DMS53 (cell line): ENCODE results near the gene PDE2A.

Experiments
- DNase-seq: peaks from one replicate; lab custom pipeline; 2025; lab: John Stamatoyannopoulos, UW

PDE2A gene

DNA sequence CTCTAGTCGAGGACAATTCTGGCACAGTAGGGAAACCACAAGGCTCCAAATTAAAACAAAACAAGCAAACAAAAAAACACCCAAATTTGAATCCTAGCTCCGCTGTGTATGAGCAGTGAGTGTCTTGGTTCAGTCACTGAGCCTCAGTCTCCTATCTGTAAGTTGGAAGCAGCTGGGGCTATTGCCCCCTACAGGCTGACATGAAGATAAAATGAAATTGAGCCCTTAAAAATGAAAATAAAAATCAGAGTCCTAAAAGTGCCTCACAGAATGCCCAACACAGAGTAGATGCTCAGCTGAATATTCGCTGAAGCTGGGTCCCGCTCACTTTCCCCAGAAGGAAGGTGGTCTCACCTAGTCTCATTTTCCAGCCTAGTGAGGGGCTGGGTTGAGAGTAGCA is 65.2 kb downstream of the PDE2A start:
- peak; percentile 68 for DNase-seq

DNA sequence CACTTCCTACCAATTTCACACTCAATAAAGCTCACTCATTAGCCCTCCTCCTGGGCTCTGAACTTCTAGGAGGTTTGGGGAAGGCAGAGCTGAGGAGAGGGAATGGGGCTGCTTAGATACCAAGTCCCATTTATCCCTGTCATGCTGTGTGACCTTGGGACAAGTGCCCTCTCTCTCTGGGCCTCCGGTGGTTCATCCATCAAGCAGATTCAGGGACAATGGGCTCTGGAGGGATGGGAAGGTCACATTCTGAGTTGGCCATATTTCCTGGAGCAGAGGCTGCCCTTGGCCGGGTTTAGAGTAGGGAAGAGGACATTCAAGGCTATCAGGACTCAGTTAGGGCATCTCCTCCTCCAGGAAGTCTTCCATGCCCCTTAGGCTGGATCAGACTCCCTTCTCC is 66.7 kb downstream of the PDE2A start:
- no peak for DNase-seq

DNA sequence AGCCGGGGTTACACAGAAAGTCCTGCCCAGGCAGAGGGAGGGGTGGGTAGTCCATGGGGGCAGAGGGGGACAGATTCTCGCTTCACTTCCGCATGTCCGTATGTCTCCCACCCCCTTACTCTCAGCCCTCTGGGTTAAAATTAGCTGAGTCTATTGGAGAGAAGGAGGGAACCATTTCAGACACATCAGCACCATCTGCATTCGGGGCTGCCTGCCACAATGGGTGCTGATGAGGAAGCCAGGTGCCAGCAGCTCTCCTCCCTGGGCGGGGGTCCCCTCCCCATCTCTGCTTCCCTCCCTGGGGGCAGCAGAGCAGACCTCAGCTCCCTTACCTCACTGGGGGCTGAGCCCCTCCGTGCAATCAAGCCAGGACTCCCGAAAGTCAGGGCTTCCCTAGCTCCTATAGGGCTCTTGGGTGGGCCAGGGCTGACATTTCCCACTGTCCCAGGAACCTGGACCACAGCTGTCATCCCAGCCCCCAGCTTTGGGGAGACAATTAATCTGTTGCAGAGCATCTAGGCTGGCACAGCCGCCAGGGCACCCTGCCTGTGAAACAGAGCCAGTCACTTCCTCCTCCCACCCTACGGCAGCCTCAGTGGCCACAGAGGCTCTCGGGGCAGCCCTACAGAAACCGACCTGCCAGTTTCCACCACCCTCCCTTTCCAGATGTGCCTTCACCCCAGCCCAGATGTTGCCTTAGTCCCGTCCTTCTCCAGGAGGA is 67.3 kb downstream of the PDE2A start:
- no peak for DNase-seq

DNA sequence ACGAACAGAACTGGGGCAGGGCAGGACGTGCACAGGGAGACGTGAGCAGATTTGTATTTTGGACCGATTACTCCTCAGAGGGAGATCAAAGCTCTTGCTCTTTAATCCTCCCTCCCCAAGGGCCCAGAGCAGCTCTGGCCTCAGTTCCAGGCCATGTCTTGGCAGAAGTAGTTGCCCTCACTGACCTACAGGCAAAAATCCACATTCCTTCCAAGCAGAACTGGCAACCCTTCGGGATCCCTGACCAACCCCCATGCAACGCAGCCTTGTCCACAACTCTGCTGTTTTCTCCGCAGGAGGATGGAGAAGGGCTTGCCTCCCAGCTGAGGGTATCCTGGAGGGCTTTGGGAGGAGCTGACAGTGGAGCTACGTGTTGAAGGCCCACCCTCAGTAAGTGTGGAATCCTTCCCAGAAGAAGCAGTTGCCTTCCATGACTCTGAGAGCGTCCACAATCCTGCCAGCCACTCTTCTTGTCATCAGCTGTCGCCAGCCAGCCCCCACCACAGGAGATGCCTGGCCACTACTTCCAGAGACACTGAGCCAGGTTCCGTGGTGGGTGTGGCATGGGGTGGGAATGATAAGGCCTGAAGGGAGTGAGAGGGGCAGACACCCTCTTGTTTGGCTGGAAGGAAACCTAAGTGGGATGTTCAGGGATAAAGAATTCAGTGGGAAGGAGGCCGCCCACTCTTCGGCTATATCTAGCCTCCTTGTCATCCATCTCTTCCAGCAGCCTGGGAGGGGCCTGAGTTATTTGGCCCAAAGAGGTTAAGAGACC is 68.1 kb downstream of the PDE2A start:
- DNase-seq: no peak

DNA sequence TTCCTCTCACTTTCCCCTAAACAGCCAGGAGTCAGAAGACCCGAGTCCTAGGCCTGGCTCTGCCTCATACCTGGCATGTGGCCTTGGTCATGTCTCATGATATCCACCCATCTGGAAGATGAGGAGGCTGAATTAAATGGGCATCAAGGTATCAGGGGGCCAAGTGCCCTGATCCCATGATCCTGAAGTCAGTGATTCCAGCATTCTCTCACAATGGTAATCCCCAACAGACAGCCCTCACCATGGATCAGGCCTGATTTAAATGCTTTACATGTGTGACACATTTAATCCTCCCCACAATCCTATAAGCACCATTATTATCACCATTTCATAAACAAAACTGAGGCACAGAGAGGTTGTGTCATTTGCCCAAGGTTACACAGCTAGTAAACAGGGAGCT is 70.0 kb downstream of the PDE2A start:
- DNase-seq: no peak

DNA sequence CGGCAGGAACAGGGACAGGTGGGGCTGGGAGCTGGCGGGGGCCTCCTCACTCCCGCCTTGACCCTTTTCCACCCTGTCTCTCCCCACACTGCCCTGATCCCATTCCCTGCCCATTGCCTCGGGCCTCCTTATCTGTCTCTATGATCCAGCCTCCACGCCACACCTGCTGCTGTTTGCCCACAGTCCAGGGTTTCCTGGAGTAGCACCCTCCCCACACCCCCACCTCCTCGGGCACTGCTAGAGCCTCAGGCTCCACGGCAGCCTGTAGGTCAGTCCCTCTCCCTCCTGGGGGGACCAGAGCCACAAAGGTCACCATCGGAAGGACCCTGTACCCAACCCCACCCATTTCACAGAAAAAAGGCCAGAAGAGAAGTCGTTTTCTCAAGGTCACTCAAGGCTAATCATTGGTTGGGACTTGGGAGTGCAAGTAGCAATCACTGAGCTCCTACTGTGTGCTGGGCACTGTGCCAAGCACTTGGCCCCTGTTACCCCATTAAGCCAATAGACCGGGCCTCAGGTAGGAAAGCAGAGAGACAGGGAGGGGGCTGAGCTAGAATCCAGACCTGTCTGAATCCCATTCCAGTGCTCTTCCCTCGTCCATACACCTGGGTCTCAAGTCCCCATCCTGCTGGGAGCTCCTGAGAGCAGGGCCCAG is 71.8 kb downstream of the PDE2A start:
- DNase-seq: peak; percentile 66

DNA sequence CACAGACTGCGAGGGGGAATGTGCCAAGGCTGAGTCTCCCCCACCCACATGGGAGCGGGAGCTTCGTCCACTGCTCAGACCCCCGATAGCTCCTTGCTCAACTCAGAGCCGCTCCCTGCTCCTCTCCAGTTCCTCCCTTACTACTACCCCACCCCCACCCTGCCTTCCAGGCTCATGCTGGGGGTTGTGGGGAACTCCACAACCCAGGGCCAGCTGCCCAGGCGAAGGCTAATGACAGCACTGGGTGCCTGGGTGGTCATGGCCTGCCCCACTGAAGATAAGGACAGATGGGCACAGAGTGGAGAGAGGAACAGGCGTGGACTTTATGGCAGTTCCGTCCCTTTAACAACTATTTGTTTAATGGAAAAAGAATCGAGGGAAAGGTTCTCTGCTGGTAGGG is 73.7 kb downstream of the PDE2A start:
- DNase-seq: no peak

DNA sequence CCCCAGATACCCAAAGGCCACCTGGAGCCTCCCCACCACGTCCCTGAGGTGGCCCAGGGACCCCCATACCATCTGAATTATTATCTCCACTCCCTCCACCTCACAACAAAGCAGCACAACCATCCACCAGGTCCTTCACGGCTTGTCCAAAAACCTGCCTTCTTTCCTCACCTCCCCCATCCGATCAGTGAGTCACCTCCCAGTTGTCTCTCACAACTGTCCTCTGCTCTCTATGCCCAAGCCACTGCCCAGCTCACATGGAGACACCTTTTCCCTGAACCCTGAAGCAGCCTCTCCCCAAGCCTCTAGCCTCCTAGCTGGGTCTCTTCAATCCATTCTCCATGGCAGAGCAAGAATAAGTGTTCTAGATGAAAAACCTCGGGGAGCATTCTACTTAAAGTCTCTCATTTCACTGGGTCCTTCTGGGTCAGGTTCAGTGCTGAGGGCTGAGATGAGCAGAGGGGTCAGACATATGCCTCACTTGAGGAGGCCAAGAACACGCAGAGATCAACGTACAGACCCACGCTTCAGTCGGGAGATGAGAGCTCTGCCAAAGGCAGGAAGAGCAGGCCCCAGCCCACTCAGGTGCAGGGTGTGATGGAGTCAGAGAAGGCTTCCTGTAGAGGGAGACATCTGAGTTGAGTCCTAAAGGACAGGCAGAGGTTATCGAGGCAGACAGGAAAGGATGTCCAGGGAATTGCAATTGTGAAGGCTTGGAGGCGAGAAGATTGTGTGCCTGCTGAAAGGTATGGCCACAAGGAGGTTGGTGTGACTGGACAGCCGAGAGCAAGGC is 74.7 kb downstream of the PDE2A start:
- DNase-seq: peak; percentile 70

DNA sequence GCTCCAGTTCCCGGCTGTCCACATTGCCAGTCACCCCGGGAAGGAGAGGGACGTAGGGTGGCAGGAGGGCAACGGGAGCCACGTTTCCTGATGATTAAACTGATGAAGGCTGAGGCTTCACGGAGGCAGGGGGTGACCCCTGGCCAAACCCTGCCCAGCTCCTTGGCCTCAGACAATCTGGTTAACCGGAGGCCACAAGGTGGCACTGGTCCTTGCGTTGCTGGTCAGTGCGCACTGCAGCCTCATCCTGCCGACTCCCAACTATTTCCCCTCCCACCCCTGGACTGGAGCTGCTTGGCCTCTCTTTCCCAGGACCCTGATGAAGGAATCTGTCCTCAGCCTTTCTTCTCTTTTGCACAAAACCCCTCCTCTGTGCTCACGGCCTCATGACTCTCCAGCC is 75.3 kb downstream of the PDE2A start:
- peak; percentile 79 for DNase-seq

DNA sequence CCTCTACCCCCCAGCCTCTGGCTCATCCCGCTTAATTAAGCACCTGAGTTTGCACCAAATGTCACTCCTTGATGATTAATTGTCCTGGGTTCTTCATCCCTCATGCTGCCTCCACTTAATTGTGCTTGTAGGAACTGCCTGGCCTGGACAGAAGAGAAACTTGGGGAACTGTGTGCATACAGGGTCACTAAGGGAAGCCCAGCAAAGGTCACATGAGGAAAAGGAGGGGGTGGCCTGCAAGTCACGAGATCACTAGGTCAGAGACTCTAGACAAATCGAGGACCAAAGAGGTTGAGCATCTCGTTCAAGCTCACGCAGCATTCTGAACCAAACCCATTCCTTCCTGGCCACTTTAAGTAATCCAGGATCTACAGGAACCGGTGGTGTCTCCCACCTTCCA is 75.8 kb downstream of the PDE2A start:
- no peak for DNase-seq

DNA sequence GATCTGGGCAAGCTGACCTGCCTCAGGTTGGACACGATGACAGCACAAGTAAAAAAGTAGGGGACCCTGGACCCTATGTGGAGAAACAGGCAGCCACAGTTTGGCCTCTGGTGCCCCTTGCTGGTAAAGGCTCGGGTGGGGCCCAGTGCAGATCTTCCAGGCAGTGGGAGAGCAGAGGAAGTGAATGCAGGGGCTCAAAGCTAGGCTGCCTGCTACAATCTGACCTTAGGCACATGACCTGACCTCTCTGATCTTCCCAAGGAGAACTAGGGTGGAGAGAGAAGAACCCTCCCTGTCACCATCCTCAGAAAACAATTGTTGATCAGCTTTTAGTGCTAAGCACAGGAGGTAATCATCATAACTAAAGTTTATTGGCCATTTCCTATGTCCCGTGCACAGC is 76.5 kb downstream of the PDE2A start:
- no peak for DNase-seq

DNA sequence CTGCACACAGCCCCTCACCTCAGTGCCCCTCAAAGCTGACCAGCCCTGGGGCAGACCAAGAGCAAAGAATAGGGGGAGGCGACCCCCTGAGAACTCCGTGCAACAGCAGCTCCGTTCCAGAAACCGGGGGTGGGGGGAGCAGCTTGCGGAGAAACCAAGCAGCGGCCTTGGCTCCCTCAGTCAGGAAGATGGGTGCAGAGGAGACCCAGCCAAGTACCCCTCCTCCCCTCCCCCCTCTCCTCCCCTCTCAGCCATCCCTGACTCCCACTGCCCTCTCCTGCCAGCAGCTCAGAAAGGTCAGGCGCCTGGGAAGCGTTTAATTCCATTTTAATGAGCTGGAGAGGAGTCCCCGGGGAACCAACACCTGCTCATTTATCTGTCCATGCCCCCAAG is 78.9 kb downstream of the PDE2A start:
- DNase-seq: no peak

DNA sequence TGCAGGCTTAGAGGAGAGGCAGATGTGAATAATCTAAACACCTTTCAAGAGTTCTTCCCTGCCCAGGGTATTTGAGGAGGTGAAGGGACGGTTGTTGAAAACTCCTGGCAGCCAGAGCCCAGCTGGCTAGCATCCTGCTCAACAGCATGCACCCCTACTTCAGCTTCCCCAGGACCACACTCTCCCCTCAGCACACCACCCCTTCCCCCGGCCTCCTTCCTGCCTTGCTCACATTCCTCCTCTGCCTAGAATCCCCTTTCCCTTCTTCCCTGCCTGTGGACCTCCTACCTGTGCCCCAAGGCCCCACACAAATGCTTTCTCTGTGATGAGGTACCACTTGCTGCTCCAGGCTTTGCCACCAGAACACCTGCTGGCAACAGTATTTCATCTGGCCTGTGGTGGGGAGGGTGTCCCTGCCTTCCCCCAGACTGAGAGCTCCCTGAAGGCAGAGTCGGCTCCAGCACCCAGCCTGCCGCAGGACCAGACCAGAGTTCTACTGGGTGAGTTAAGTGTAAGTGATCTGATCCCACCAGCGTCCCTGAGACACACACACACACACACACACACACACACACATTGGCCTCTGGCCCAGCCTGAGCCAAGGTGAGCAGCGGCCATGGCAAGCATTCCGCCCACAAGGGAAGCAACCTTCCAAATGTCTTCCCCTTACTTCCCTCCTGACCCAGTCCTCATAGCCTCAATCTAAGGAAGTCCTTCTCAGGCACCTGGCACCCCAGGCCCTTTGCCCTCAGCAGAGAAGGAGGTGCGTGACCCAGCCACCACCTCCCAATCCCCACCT is 79.5 kb downstream of the PDE2A start:
- no peak for DNase-seq

DNA sequence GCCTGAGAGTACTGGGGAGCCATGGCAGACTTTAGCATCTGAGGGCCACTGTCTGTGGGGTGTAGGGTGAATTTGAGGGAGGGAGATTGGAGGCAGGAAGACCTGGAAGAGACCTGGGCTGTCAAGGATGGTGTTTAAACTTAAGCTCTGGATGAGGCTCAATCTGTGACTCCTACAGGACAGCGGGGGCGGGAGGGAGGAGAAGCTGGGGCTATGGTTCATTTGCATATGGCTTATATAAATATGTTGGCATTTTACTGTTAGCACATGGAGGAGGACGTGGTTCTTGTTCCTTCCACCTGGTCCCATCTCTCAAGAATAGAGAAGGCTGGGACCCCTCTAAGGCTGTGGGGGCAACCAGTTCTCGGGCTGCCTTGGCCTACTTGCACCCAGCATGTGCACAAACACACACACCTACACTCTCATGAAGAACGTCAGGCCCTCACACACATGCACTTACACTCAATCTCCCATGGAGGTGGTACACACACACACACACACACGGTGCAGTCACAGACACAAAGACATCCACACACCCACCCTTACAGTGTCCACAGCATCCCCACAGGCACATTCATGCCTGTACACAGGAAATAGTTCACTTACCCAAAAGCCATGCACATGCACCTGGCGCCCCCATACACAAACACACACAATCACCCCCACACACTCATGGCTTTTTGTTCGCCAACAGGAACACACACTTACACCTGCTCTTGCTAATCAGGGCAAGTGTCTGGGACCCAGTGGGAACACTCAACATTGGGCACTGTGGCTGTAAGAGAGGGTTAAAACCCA is 81.3 kb downstream of the PDE2A start:
- DNase-seq: no peak

DNA sequence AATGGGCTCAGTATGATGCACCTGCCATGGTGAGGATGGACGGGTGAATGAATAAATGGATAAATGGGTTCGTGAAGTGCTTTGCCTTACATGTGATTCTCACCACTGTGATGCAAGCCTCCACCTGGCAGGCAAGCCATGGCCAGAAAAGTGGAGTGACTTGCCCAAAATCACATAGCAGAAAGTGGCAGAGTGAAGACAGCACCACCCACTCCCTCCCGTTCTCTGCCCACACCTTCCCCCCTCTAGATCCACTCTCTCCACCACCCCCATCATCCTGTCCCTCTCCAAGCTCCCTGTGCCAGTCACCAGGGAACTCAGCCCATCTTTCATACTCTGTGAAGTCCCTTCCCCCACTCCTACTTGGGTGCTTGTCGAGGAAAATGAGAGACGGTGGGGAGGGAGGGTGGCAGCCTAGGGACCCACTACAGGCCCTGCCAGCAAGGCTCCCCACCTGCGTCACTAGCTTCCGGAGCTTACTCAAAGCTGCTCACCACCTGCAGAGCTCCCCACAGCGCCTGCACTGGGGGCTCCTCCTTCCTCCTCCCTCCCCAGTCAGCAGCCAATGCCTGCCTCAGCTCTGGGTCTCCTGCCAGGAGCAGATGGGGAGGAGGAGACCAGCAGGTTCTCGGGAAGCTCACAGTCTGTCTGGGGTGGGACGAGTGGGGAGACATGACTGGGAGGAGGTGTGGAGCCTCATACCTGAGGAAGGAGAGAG is 82.3 kb downstream of the PDE2A start:
- DNase-seq: no peak

DNA sequence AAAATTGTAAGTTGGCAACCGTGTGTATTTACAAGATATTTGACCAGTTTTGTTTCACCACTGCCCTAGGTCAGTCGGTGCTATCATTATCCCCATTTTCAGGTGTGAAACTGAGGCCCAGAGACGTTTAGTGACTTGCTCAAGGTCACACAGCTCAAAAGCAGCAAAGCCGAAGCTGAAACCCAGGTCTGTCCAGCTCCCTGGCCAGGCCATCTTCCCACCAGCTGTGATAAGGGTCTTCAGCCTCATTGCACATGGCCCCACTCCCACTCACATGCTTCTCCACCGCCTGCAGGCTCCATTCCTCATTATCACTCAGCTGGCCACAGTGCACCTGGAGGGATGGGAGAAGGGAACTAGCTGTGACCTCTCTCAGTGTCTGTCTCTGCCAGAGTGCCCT is 83.2 kb downstream of the PDE2A start:
- DNase-seq: no peak

DNA sequence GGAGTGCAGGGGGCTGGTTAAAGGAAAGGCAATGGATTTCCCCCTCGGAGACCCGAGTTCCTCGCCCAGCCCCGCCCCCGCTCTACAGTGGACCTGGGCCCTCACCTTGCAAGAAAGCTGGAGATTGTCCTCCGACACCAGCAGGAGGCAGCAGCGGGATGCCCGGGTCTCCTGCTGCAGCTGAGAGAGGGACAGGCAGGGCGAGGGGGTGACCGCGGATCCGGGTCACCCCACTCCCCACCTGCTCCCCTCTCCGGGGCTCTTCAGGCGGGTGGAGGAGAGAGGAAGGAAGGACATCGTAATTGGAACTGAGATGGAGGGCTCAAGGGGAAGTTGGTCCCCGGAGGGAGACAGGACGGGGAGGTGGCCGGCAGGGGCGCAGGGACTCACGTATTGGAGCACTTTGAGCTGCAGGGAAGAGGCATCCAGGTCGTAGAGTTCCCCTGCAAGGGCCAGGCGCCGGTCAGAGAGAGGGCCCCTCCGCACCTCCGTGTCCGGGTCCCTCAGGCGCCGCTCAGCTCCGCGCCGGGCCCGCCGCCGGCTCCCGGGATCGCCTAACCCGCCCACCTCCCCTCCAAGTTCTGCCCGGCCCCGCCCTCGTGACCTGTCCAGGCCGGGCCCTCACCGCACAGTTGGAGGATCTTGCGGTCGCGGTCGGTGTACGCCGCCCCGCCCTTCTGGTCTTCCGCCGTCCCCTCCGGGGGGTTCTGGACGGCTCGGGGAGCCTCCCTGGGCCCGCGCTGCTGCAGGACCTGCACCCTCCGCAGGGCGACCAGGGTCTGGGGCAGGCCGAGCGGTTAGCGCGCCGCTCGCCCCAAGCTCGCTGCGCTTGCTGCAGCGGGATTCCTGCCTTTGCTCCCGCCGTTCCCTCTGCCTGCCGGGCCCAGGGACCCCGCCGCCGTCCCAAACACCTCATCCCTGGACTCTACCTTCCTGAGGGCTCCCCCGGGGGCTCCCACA is 84.1 kb downstream of the PDE2A start:
- DNase-seq: peak; percentile 92

DNA sequence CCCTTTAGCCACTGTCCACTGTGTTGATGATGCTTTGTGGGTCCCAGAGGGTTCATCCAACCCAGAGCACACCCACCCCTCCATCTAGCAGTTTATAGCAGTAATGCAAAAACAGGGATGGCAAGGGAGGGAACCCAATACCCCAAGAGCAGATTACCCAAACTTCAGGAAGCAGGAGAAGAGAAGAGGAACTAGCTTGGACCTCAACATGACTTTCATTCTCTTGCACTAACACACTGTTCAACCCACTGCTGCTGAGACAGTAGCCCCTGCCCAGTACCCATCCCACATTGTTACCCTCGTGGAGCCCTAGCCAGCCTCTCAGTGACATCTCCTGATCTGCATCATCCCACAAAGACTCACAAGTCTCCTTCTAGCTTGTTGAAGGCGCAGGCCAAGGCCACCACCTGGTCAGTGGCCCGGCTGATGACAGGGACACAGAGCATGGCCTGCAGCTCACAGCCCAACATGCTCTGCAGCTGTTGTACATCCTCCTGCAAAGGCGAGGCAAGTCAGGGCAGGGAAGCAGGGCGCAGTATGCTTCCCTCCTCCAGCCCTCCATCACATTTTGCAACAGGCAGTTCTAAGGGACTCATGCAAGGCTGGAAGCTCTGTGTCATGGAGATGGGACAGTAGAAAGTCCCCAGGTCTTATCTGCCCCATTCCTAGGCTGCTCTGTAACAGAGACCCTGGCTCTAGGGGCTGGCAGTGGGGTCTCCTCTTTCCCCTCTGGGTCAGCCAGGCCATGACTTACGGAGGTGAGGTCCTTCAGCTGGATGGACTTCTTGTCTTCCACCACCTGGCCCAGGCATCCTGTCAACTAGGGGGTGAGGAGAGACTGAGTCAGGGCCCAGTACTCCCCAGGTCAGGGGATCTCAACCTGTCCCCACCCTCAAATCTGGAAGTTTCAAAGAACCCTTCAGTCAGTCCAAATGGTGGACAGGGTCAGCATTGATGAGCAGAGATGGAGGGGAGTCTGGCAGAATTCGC is 85.5 kb downstream of the PDE2A start:
- DNase-seq: no peak
